ENCODE measurements around the gene DEPDC5. TPM values are rescaled to one million over a fixed set of nuclear protein-coding genes. Genes with fewer than 3 reads are reported as not detected.

The DEPDC5 gene
- total RNA-seq, 1 experiment from 2014 or later, result 39.3 TPM

GRCh38 chr22:31853736-31854495 lies 100.1 kb downstream of the DEPDC5 start:
- no peaks in the 10 kb centered on the region for H3K9me3 ChIP-seq (ENCODE audit: low read depth, low read length, poor library complexity, severe bottlenecking)
- ChIA-PET POLR2A (ENCODE audit: low non-redundant PET) (no interaction called here), CTCF (no interaction called here)
- no peak for DNase-seq (ENCODE audit: low spot score)
- H3K4me3 ChIP-seq (ENCODE audit: low read depth, low read length, poor library complexity, severe bottlenecking), result no peak overlapping the region
- H3K4me1 ChIP-seq (ENCODE audit: insufficient read depth, low read length, poor library complexity, severe bottlenecking), result no peaks in the 10 kb centered on the region
- no peaks in the 10 kb centered on the region for H3K27me3 ChIP-seq (replicated peaks; ENCODE audit: insufficient read depth, low read depth, low read length, poor library complexity)
- BruUV-seq (replicated peaks), result no TSS peak
- H3K36me3 ChIP-seq (ENCODE audit: insufficient read depth, low read length, poor library complexity, severe bottlenecking), result peaks cover 6% of the 10 kb centered on the region
- intact Hi-C loops (cut with micrococcal nuclease; ENCODE audit: unreplicated experiment), result no loop called here
- TF ChIP-seq EZH2 (IDR thresholded peaks at IDR 0.05; ENCODE audit: borderline replicate concordance, low read depth, low read length, poor library complexity, severe bottlenecking), result no peak
- TF ChIP-seq, protein P1, sequence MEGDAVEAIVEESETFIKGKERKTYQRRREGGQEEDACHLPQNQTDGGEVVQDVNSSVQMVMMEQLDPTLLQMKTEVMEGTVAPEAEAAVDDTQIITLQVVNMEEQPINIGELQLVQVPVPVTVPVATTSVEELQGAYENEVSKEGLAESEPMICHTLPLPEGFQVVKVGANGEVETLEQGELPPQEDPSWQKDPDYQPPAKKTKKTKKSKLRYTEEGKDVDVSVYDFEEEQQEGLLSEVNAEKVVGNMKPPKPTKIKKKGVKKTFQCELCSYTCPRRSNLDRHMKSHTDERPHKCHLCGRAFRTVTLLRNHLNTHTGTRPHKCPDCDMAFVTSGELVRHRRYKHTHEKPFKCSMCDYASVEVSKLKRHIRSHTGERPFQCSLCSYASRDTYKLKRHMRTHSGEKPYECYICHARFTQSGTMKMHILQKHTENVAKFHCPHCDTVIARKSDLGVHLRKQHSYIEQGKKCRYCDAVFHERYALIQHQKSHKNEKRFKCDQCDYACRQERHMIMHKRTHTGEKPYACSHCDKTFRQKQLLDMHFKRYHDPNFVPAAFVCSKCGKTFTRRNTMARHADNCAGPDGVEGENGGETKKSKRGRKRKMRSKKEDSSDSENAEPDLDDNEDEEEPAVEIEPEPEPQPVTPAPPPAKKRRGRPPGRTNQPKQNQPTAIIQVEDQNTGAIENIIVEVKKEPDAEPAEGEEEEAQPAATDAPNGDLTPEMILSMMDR (conservative IDR thresholded peaks at IDR 0.05; ENCODE audit: low read depth, low read length), result no peak
- no peak overlapping the region for H3K27ac ChIP-seq (ENCODE audit: low read depth, low read length, poor library complexity, severe bottlenecking)

DNA sequence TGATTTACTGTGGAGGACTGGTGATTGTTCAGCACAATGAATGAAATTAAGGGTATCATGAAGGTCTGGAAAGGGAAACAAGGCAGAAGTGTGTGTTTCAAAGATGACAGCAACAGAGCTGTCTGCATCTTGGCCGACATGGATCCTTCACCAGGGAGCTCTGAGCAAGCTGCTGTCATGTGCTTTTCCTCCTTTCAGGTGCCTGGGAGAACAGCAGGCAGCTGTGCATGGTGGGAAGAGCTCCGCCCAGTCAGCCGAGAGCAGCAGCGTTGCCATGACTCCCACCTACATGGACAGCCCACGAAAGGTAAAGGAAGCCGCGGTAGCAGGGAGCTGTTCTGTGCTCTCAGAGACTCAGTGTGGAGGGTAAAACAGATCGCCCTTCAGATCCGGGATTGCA lies 103.4 kb downstream of the DEPDC5 start:
- ChIA-PET POLR2A (ENCODE audit: low non-redundant PET) (no interaction called here), CTCF (no interaction called here)
- Histone ChIP-seq H3K9me3 (ENCODE audit: low read depth, low read length, poor library complexity, severe bottlenecking) (no peaks in the 10 kb centered on the region), H3K27me3 (replicated peaks; ENCODE audit: insufficient read depth, low read depth, low read length, poor library complexity) (no peaks in the 10 kb centered on the region), H3K4me1 (ENCODE audit: insufficient read depth, low read length, poor library complexity, severe bottlenecking) (no peaks in the 10 kb centered on the region), H3K27ac (ENCODE audit: low read depth, low read length, poor library complexity, severe bottlenecking) (no peak overlapping the region), H3K4me3 (ENCODE audit: low read depth, low read length, poor library complexity, severe bottlenecking) (no peak overlapping the region), H3K36me3 (ENCODE audit: insufficient read depth, low read length, poor library complexity, severe bottlenecking) (peaks cover 6% of the 10 kb centered on the region)
- intact Hi-C loops (cut with micrococcal nuclease; ENCODE audit: unreplicated experiment), result no loop called here
- no peak for DNase-seq (ENCODE audit: low spot score)
- TF ChIP-seq EZH2 (IDR thresholded peaks at IDR 0.05; ENCODE audit: borderline replicate concordance, low read depth, low read length, poor library complexity, severe bottlenecking), result no peak
- TF ChIP-seq, protein P1 (conservative IDR thresholded peaks at IDR 0.05; ENCODE audit: low read depth, low read length), result no peak
- no TSS peak for BruUV-seq (replicated peaks)

GRCh38 chr22:31861226-31861840 lies 107.5 kb downstream of the DEPDC5 start:
- DNase-seq (ENCODE audit: low spot score), result no peak

More at GRCh38 chr22:31861226-31861840, 107.5 kb downstream of the DEPDC5 start:
- Histone ChIP-seq H3K4me1 (ENCODE audit: insufficient read depth, low read length, poor library complexity, severe bottlenecking) (no peaks in the 10 kb centered on the region), H3K4me3 (ENCODE audit: low read depth, low read length, poor library complexity, severe bottlenecking) (no peak overlapping the region), H3K27me3 (replicated peaks; ENCODE audit: insufficient read depth, low read depth, low read length, poor library complexity) (no peaks in the 10 kb centered on the region), H3K27ac (ENCODE audit: low read depth, low read length, poor library complexity, severe bottlenecking) (no peak overlapping the region), H3K9me3 (ENCODE audit: low read depth, low read length, poor library complexity, severe bottlenecking) (no peaks in the 10 kb centered on the region), H3K36me3 (ENCODE audit: insufficient read depth, low read length, poor library complexity, severe bottlenecking) (no peaks in the 10 kb centered on the region)
- CTCF ChIA-PET, result no interaction called here
- no peak for TF ChIP-seq EZH2 (IDR thresholded peaks at IDR 0.05; ENCODE audit: borderline replicate concordance, low read depth, low read length, poor library complexity, severe bottlenecking)
- TF ChIP-seq, protein P1 (conservative IDR thresholded peaks at IDR 0.05; ENCODE audit: low read depth, low read length), result no peak
- POLR2A ChIA-PET (ENCODE audit: low non-redundant PET), result no interaction called here
- intact Hi-C loops (cut with micrococcal nuclease; ENCODE audit: unreplicated experiment), result no loop called here
- BruUV-seq (replicated peaks), result no TSS peak

Measured in A673 (cell line).